H1 (cell line): ENCODE results near the gene XPNPEP1. TPM values are rescaled to one million over a fixed set of nuclear protein-coding genes. Genes with fewer than 3 reads are reported as not detected.

Experiments used
- CTCF ChIA-PET: fragments of 300-600 bp; sonication (Branson Sonifier 250); formaldehyde crosslinking; loops from one replicate; lab custom pipeline; 2021; ENCODE audit not compliant: partially characterized antibody; lab: Charles Lee
- POLR2A ChIA-PET: fragments of 300-600 bp; sonication (Branson Sonifier 250); formaldehyde crosslinking; loops from one replicate; lab custom pipeline; 2021; ENCODE audit warnings: inconsistent platforms; ENCODE audit not compliant: partially characterized antibody; lab: Charles Lee
- DNase-seq, 2 experiments: peaks; one replicate each; pipeline versions ENCODE4 v3.0.0 to v3.0.0-alpha.2; 2010 to 2022; ENCODE audit warnings: low spot score in 2 of 2, low read depth in 1 of 2, mixed read lengths in 1 of 2
- FAIRE-seq: peaks from 2 replicates; lab custom pipeline; 2011; peaks lifted over from hg19 to GRCh38; lab: Jason Lieb, UNC
- H2AFZ ChIP-seq: 2 replicates; pipeline ENCODE4 v1.8.1; 2012; ENCODE audit warnings: low read length, inconsistent platforms
- H2AK5ac ChIP-seq: 2 replicates; pipeline ENCODE4 v1.6.1; 2013; ENCODE audit warnings: low read depth, low read length
- H2BK120ac ChIP-seq: replicated peaks from 2 replicates; pipeline ENCODE3; 2013; ENCODE audit warnings: low read depth, low read length, inconsistent platforms
- H2BK12ac ChIP-seq: 2 replicates; pipeline ENCODE4 v1.6.1; 2013; ENCODE audit warnings: low read depth, low read length
- H2BK15ac ChIP-seq: 2 replicates; pipeline ENCODE4 v1.6.1; 2013; ENCODE audit warnings: low read length
- H2BK20ac ChIP-seq: 2 replicates; pipeline ENCODE4 v1.6.1; 2013; ENCODE audit warnings: low read length
- H2BK5ac ChIP-seq: 2 replicates; pipeline ENCODE4 v1.6.1; 2013; ENCODE audit warnings: low read depth, low read length
- H3K14ac ChIP-seq: 2 replicates; pipeline ENCODE4 v1.6.1; 2013; ENCODE audit warnings: inconsistent platforms; ENCODE audit not compliant: insufficient read length
- H3K18ac ChIP-seq: 2 replicates; pipeline ENCODE4 v1.6.1; 2013; ENCODE audit warnings: low read length; ENCODE audit errors: extremely low read depth
- H3K23ac ChIP-seq: 2 replicates; pipeline ENCODE4 v1.6.1; 2013; ENCODE audit warnings: inconsistent platforms; ENCODE audit not compliant: insufficient read length
- H3K23me2 ChIP-seq: 2 replicates; pipeline ENCODE4 v1.6.1; 2013; ENCODE audit warnings: low read depth, low read length
- H3K27ac ChIP-seq: 2 replicates; pipeline ENCODE4 v1.6.1; 2011; ENCODE audit warnings: low read depth, low read length, inconsistent platforms
- H3K27me3 ChIP-seq, 4 experiments: replicated peaks in 1 of 4; 1 replicate in 1 of 4; 2 replicates in 3 of 4; pipeline versions ENCODE4 v1.6.1 to v1.8.1; 2011 to 2013; ENCODE audit warnings: low read length in 3 of 4, mild to moderate bottlenecking in 3 of 4, inconsistent platforms in 2 of 4, mixed read lengths in 2 of 4, moderate library complexity in 1 of 4; ENCODE audit not compliant: control insufficient read depth in 3 of 4, insufficient read depth in 3 of 4; ENCODE audit errors: extremely low read depth in 1 of 4
- H3K36me3 ChIP-seq, 4 experiments: 2 replicates each; pipeline versions ENCODE4 v1.6.1 to v1.8.1; 2011 to 2013; ENCODE audit warnings: mild to moderate bottlenecking in 4 of 4, low read length in 3 of 4, moderate library complexity in 2 of 4, control low read depth in 1 of 4, inconsistent platforms in 1 of 4; ENCODE audit not compliant: insufficient read depth in 4 of 4, control insufficient read depth in 2 of 4
- H3K4ac ChIP-seq: replicated peaks from 2 replicates; pipeline ENCODE3; 2013; ENCODE audit warnings: low read length, low read depth, mixed read lengths, inconsistent platforms; ENCODE audit not compliant: insufficient read length
- H3K4me1 ChIP-seq, 4 experiments: replicated peaks in 1 of 4; 1 replicate in 1 of 4; 2 replicates in 3 of 4; pipeline versions ENCODE4 v1.6.1 to v1.8.1; 2011 to 2013; ENCODE audit warnings: low read length in 3 of 4, inconsistent platforms in 2 of 4, mixed read lengths in 1 of 4; ENCODE audit not compliant: insufficient read depth in 4 of 4, control insufficient read depth in 3 of 4
- H3K4me2 ChIP-seq, 2 experiments: 2 replicates each; pipeline versions ENCODE4 v1.6.1 to v1.8.1; 2011 to 2013; ENCODE audit warnings: low read depth in 2 of 2, low read length in 2 of 2, control low read depth in 1 of 2, inconsistent platforms in 1 of 2, mild to moderate bottlenecking in 1 of 2; ENCODE audit not compliant: insufficient read depth in 1 of 2
- H3K4me3 ChIP-seq, 4 experiments: fragments of 200-600, 300-600 bp in 1 of 4; sonication (generic), shearing (Covaris generic), sonication (Bioruptor Twin) in 1 of 4; 2 replicates each; pipeline versions ENCODE4 v1.5.1 to v1.8.1; 2011 to 2016; ENCODE audit warnings: low read length in 4 of 4, low read depth in 3 of 4, control low read depth in 2 of 4, inconsistent platforms in 2 of 4, mild to moderate bottlenecking in 2 of 4, mixed read lengths in 1 of 4, moderate library complexity in 1 of 4; ENCODE audit not compliant: insufficient read depth in 2 of 4; ENCODE audit errors: extremely low read depth in 1 of 4
- H3K56ac ChIP-seq: replicated peaks from 2 replicates; pipeline ENCODE3; 2013; ENCODE audit warnings: low read depth, mild to moderate bottlenecking, mixed read lengths, low read length, inconsistent platforms; ENCODE audit not compliant: insufficient read length
- H3K79me1 ChIP-seq: 2 replicates; pipeline ENCODE4 v1.6.1; 2013; ENCODE audit warnings: low read depth, low read length, control low read depth
- H3K79me2 ChIP-seq, 2 experiments: 2 replicates each; pipeline versions ENCODE4 v1.6.1 to v1.8.1; 2012 to 2013; ENCODE audit warnings: low read length in 2 of 2, mild to moderate bottlenecking in 2 of 2, inconsistent platforms in 1 of 2; ENCODE audit not compliant: insufficient read depth in 2 of 2, control insufficient read depth in 1 of 2
- H3K9ac ChIP-seq, 4 experiments: replicated peaks in 1 of 4; 1 replicate in 1 of 4; 2 replicates in 3 of 4; pipeline versions ENCODE4 v1.6.1 to v1.8.1; 2011 to 2013; ENCODE audit warnings: low read depth in 3 of 4, low read length in 3 of 4, control low read depth in 2 of 4, mild to moderate bottlenecking in 2 of 4, moderate library complexity in 2 of 4, inconsistent platforms in 1 of 4; ENCODE audit errors: extremely low read depth in 1 of 4
- H3K9me3 ChIP-seq, 2 experiments: 2 replicates each; pipeline versions ENCODE4 v1.6.1 to v1.8.1; 2012 to 2013; ENCODE audit warnings: mild to moderate bottlenecking in 2 of 2, moderate library complexity in 2 of 2, control low read depth in 1 of 2, inconsistent platforms in 1 of 2, low read depth in 1 of 2, low read length in 1 of 2, mixed read lengths in 1 of 2; ENCODE audit not compliant: insufficient read depth in 2 of 2
- H4K20me1 ChIP-seq, 2 experiments: replicated peaks in 1 of 2; 2 replicates each; pipeline versions ENCODE3 to v1.8.1; 2011 to 2013; ENCODE audit warnings: inconsistent platforms in 2 of 2, low read length in 2 of 2, mild to moderate bottlenecking in 1 of 2; ENCODE audit not compliant: insufficient read depth in 2 of 2, control insufficient read depth in 1 of 2
- H4K5ac ChIP-seq: 2 replicates; pipeline ENCODE4 v1.6.1; 2013; ENCODE audit warnings: low read length, low read depth, mixed read lengths, inconsistent platforms; ENCODE audit not compliant: insufficient read length
- H4K8ac ChIP-seq: 2 replicates; pipeline ENCODE4 v1.8.0; 2013; ENCODE audit warnings: mild to moderate bottlenecking, moderate library complexity, low read length, inconsistent platforms; ENCODE audit not compliant: insufficient read depth; ENCODE audit errors: extremely low read depth
- H4K91ac ChIP-seq: replicated peaks from 2 replicates; pipeline ENCODE3; 2013; ENCODE audit warnings: low read length, mixed read lengths, inconsistent platforms; ENCODE audit not compliant: insufficient read length
- CHD2 ChIP-seq: IDR thresholded peaks from 2 replicates; pipeline ENCODE4 v1.6.1; 2012; ENCODE audit warnings: low read length, improper control_type of control experiment
- WGBS, 2 experiments: shearing (Covaris generic) in 1 of 2; methylation state at CpG; one replicate each; pipeline versions ENCODE4 v1.1.6 to v1.1.7; 2013 to 2015; ENCODE audit warnings: low lambda C conversion rate in 2 of 2, mixed read lengths in 2 of 2, inconsistent platforms in 1 of 2, low coverage in 1 of 2, missing lambda C conversion rate in 1 of 2; ENCODE audit not compliant: insufficient replicate concordance in 2 of 2, insufficient coverage in 1 of 2, insufficient read length in 1 of 2; ENCODE audit errors: extremely low coverage in 1 of 2, missing lambda C conversion rate in 1 of 2; 5-methylcytosine and 5-hydroxymethylcytosine counted together
- polyA plus RNA-seq, 7 experiments: library from polyadenylated mRNA; depleted of rRNA in 3 of 7; stranded (reverse) in 5 of 7; unstranded in 2 of 7; fragments of >200 nt in 5 of 7; fragments of 200-250 nt in 2 of 7; gene quantifications; 1 replicate in 5 of 7; 2 replicates in 1 of 7; 4 replicates in 1 of 7; pipeline versions ENCODE4 v1.2.1 to v1.2.3, GENCODE V29; 2011 to 2013; ENCODE audit warnings: missing spikeins in 2 of 7, mixed read lengths in 2 of 7
- total RNA-seq: library from RNA; stranded (reverse); fragmentation: NEBNext Ultra II Directional; extraction: Animal tissue kit (Norgen Biotek cat#: 25700); gene quantifications from 2 replicates; pipeline ENCODE4 v1.2.1, GENCODE V29; 2021

Gene XPNPEP1
- total and polyA plus RNA-seq, 2 of the 8 experiments (the other 6 are each of a cell fraction or from before 2014, with no cell fraction given): 61.1 to 201 TPM

DNA sequence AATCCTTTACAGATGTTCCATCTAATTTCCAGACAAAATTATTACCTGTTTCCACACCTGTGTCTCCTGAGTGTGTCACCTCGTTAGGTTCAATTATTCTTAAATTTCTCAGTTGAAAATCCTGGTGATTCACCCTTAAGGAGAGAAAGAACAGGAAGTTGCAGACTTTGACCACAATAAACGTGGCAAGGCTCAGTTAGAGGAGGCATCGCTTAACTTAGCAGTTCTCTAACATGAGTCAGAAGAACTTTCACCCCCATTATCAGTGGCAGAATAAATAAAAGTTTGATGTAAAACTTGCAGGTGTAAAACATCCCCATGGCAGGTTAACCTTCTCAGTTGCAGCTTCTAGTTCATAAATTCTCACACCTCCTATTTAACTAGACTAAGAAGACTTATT lies 8.3 kb downstream of the XPNPEP1 start:
- Histone ChIP-seq H3K23me2 (no peaks in the 10 kb centered on the region; the same call in 1 of the 2 replicates), H3K36me3 (peaks cover 0 to 4% (median 0%) of the 10 kb centered on the region in 4 experiments; a peak in 1 of 8 replicates), H3K4ac (no peak overlapping the region), H3K27me3 (no peaks in the 10 kb centered on the region), H3K18ac (no peak overlapping the region; the same call in 1 of the 2 replicates), H3K9me3 (no peaks in the 10 kb centered on the region), H3K23ac (no peak overlapping the region), H3K9ac (no peak overlapping the region), H2BK120ac (no peak overlapping the region), H3K27ac (no peak overlapping the region), H2AFZ (no peak overlapping the region), H3K4me3 (no peak overlapping the region), H3K79me2 (peaks cover 0 to 32% of the 10 kb centered on the region in 2 experiments; a peak in 3 of 4 replicates), H4K20me1 (no peaks in the 10 kb centered on the region), H4K8ac (no peak overlapping the region), H3K56ac (no peak overlapping the region), H4K5ac (no peak overlapping the region), H2BK15ac (no peak overlapping the region), H3K14ac (no peak overlapping the region), H3K4me1 (peaks cover 0 to 3% (median 1%) of the 10 kb centered on the region in 4 experiments; a peak in 2 of 7 replicates), H2BK5ac (no peak overlapping the region), H2AK5ac (no peak overlapping the region), H3K4me2 (no peak overlapping the region), H2BK20ac (no peak overlapping the region), H3K79me1 (no peaks in the 10 kb centered on the region), H4K91ac (no peak overlapping the region), H2BK12ac (no peak overlapping the region)
- ChIA-PET CTCF (no interaction called here), POLR2A (interaction anchor here (1.7 kb wide), 1 partner anchor 11 kb away, joined by 3 read pairs; no protein-coding TSS in a partner anchor)
- FAIRE-seq: no peak
- DNase-seq: no peak
- 73% methylated on average over 3 of the region's 3 CpGs; no CpG with 5 or more reads in 1 of the 2 experiments for WGBS, 2 experiments
- no peak for TF ChIP-seq CHD2
